PC-3 (cell line): ENCODE results near the gene TAOK2. TPM values are rescaled to one million over a fixed set of nuclear protein-coding genes. Genes with fewer than 3 reads are reported as not detected.

Experiments
- ATAC-seq: fragments of 200-7000 bp; cut with Tn5 transposase; 2 replicates; pipeline ENCODE4 v1.9.1; 2020; ENCODE audit warnings: mild to moderate bottlenecking, moderate library complexity
- Bru-seq: library from RNA; stranded (reverse); fragments of 400-500 nt; gene quantifications from one replicate; lab custom pipeline; 2021; lab: Mats Ljungman, UMichigan
- BruChase-seq, 2 experiments: library from RNA; stranded (reverse); fragments of 400-500 nt; gene quantifications; one replicate each; lab custom pipeline; 2021; lab: Mats Ljungman, UMichigan
- BruUV-seq: library from RNA; stranded (reverse); fragments of 400-500 nt; replicated peaks from 2 replicates; lab custom pipeline; 2021; lab: Mats Ljungman, UMichigan
- CTCF ChIA-PET: fragments of 300-600 bp; sonication (Branson Sonifier 250); formaldehyde crosslinking; loops from one replicate; lab custom pipeline; 2022; ENCODE audit warnings: antibody characterized with exemption; lab: Charles Lee
- POLR2A ChIA-PET: fragments of 300-600 bp; sonication (Branson Sonifier 250); formaldehyde crosslinking; loops from one replicate; lab custom pipeline; 2022; ENCODE audit warnings: antibody characterized with exemption; ENCODE audit not compliant: unreplicated experiment; lab: Charles Lee
- DNase-seq: peaks from one replicate; pipeline ENCODE4 v3.0.0-alpha.2; 2015
- H2AFZ ChIP-seq: fragments of 300-600 bp; sonication (generic); 2 replicates; pipeline ENCODE4 v1.6.0; 2016; ENCODE audit warnings: antibody characterized with exemption, low read length
- H3F3A ChIP-seq: fragments of 300-600 bp; sonication (generic); one replicate; pipeline ENCODE4 v1.6.0; 2017; ENCODE audit warnings: antibody characterized with exemption, low read length, control low read depth, mild to moderate bottlenecking; ENCODE audit not compliant: unreplicated experiment
- H3K27ac ChIP-seq: fragments of 300-600 bp; sonication (generic); 2 replicates; pipeline ENCODE4 v1.5.1; 2016; ENCODE audit warnings: mild to moderate bottlenecking, low read length
- H3K27me3 ChIP-seq: fragments of 300-600 bp; sonication (generic); 2 replicates; pipeline ENCODE4 v1.6.1; 2016; ENCODE audit warnings: low read length, mixed read lengths
- H3K36me3 ChIP-seq: fragments of 300-600 bp; sonication (generic); 2 replicates; pipeline ENCODE4 v1.6.1; 2016; ENCODE audit warnings: low read depth, mixed run types, low read length, mixed read lengths
- H3K4me1 ChIP-seq: fragments of 300-600 bp; sonication (generic); 2 replicates; pipeline ENCODE4 v1.5.1; 2016; ENCODE audit warnings: low read length; ENCODE audit not compliant: insufficient read depth
- H3K4me2 ChIP-seq: fragments of 300-600 bp; sonication (generic); 2 replicates; pipeline ENCODE4 v1.6.0; 2016; ENCODE audit warnings: low read length
- H3K4me3 ChIP-seq: fragments of 300-600 bp; sonication (generic); 2 replicates; pipeline ENCODE4 v1.5.1; 2016; ENCODE audit warnings: mild to moderate bottlenecking, low read length, mixed read lengths
- H3K79me2 ChIP-seq: fragments of 300-600 bp; sonication (generic); 2 replicates; pipeline ENCODE4 v1.6.1; 2017; ENCODE audit warnings: low read length, mixed read lengths
- H3K9ac ChIP-seq: fragments of 300-600 bp; sonication (generic); 2 replicates; pipeline ENCODE4 v1.6.0; 2016; ENCODE audit warnings: mild to moderate bottlenecking, low read length
- H3K9me2 ChIP-seq: fragments of 300-600 bp; sonication (generic); replicated peaks from 2 replicates; pipeline ENCODE4 v1.6.1; 2016; ENCODE audit warnings: mixed run types, low read length, mixed read lengths
- H3K9me3 ChIP-seq: fragments of 300-600 bp; sonication (generic); 2 replicates; pipeline ENCODE4 v1.6.1; 2016; ENCODE audit warnings: low read length, mixed read lengths
- H4K20me1 ChIP-seq: fragments of 300-600 bp; sonication (generic); 2 replicates; pipeline ENCODE4 v1.6.1; 2016; ENCODE audit warnings: low read length, mixed read lengths
- EZH2 ChIP-seq: fragments of 300-600 bp; sonication (generic); IDR thresholded peaks from one replicate; pipeline ENCODE4 v1.6.1; 2017; ENCODE audit warnings: antibody characterized with exemption, mild to moderate bottlenecking, low read length; ENCODE audit not compliant: unreplicated experiment
- EZH2phosphoT487 ChIP-seq: fragments of 300-600 bp; sonication (generic); IDR thresholded peaks from 2 replicates; pipeline ENCODE4 v1.6.1; 2018; ENCODE audit warnings: mild to moderate bottlenecking, antibody characterized with exemption, low read length, borderline replicate concordance
- intact Hi-C: fragments of 100-400 bp; cut with micrococcal nuclease; formaldehyde crosslinking; loops from 2 replicates; pipeline ENCODE4 v1.9.0; 2023
- long read RNA-seq: library from polyadenylated mRNA; unstranded; transcript quantifications from one replicate; pipeline ENCODE4 v2.0.0, GENCODE V29; 2021; ENCODE audit not compliant: unreplicated experiment
- total RNA-seq: library from RNA; depleted of rRNA; stranded (reverse); fragments of >200 nt; gene quantifications from 2 replicates; pipeline ENCODE4 v1.2.3, GENCODE V29; 2014; rRNA removed
- TF ChIP-seq, protein P1 (sequence below): fragments of 300-600 bp; sonication (generic); conservative IDR thresholded peaks from 2 replicates; pipeline ENCODE4 v1.5.1; 2017; ENCODE audit warnings: antibody characterized with exemption, low read depth, mild to moderate bottlenecking, low read length

TAOK2 gene
- total RNA-seq (34.1 and 47.4 TPM in 2 replicates), Bru-seq, nascent RNA (percentile 70 among the genes with signal in this experiment), BruChase-seq, experiment 1, labeled RNA remaining after a 6-hour chase (percentile 92 among the genes with signal in this experiment), BruChase-seq, experiment 2, labeled RNA remaining after a 2-hour chase (percentile 88 among the genes with signal in this experiment)
- long read RNA-seq, full-length matches to known transcripts = 12 of 74 reads
- long read RNA-seq, partial matches to known transcripts = 44 of 74 reads
- long read RNA-seq, other reads (novel, unspliced or antisense) = 18 of 74 reads

DNA sequence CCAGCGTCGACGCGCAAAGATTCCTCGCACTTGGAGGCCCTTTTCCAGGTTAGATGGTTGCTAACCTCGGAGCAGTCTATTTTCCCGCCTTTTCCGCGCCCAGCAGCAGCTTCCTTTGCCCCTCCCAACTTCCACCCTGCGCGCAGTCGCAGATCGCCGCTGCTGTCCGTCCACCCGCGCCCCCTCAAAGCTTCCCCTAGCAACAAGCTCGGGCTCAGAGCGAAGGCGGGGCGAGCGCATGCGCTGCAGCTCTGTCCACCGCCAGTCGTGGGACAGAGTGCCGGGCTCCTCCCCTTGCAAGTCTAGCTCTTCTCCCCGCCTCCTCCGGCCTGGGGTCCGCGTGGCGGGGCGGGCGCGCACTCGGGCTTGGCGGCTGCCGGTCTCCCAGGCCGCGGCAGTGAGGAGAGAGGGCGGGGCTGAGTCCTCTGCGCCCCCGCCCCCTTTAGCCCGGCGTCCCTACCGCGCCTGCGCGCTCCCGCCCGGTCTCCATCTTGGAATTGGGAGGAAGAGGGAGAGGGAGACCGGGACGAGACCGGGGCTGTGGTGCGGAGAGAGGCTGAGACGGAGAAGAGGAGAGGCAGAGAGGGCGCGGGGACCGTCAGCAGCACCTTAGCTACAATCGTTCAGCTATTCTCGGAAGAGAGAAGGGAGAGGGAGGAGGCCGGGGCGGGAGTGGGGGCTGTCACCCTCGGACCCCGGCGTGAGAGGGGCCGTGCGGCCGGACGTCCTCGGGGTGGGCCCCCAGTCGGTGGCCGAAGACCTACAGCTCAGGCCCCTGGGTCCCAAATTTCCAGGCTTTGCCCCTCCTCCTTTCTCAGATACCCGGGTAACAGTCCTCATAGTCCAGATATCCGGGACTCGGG, at the start of gene TAOK2:
Gene TAOK2 (plus strand): TSS at position 485 of the 863 bp plus-strand sequence. CDS start 3,905 bp downstream, outside the sequence.
- H3K4me3 ChIP-seq = peak within 1 kb of the TSS; percentile 98
- intact Hi-C loops = loop anchor here (5.0 kb wide), 1 partner anchor 46 kb away; the partner anchor contains the start of gene KCTD13
- H2AFZ ChIP-seq = peak within 1 kb of the TSS; percentile 74
- ATAC-seq (peak; percentile 99), DNase-seq (peak; percentile 95)
- H4K20me1 ChIP-seq = peaks cover 26% of the 10 kb centered on the region
- peaks cover 47% of the 10 kb centered on the region for H3K79me2 ChIP-seq
- H3K27ac ChIP-seq = peak within 1 kb of the TSS; percentile 37; the same call in 1 of the 2 replicates
- peak within 1 kb of the TSS; percentile 93 for H3K9ac ChIP-seq
- POLR2A ChIA-PET = interaction anchor here (0.6 to 0.9 kb wide), 5 partner anchors 29 to 162 kb away, joined by 3 to 6 read pairs (median 5); partner anchors contain the start of genes ALDOA, ASPHD1, KCTD13 and SEZ6L2
- no peaks in the 10 kb centered on the region for H3K9me2 ChIP-seq
- no peaks in the 10 kb centered on the region for H3K27me3 ChIP-seq
- TF ChIP-seq EZH2 (no peak), EZH2phosphoT487 (no peak)
- TF ChIP-seq, protein P1, sequence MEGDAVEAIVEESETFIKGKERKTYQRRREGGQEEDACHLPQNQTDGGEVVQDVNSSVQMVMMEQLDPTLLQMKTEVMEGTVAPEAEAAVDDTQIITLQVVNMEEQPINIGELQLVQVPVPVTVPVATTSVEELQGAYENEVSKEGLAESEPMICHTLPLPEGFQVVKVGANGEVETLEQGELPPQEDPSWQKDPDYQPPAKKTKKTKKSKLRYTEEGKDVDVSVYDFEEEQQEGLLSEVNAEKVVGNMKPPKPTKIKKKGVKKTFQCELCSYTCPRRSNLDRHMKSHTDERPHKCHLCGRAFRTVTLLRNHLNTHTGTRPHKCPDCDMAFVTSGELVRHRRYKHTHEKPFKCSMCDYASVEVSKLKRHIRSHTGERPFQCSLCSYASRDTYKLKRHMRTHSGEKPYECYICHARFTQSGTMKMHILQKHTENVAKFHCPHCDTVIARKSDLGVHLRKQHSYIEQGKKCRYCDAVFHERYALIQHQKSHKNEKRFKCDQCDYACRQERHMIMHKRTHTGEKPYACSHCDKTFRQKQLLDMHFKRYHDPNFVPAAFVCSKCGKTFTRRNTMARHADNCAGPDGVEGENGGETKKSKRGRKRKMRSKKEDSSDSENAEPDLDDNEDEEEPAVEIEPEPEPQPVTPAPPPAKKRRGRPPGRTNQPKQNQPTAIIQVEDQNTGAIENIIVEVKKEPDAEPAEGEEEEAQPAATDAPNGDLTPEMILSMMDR = no peak
- H3K4me2 ChIP-seq = peak within 1 kb of the TSS; percentile 98
- peaks cover 9% of the 10 kb centered on the region; the same call in 1 of the 2 replicates for H3K36me3 ChIP-seq
- CTCF ChIA-PET = interaction anchor here (0.5 to 0.8 kb wide), 2 partner anchors 11 to 273 kb away, joined by 5 read pairs; partner anchors contain the start of gene TMEM219
- peaks cover 22% of the 10 kb centered on the region for H3K4me1 ChIP-seq
- H3K9me3 ChIP-seq = no peaks in the 10 kb centered on the region
- BruUV-seq = TSS peak; percentile 59
- no peaks in the 10 kb centered on the region for H3F3A ChIP-seq

DNA sequence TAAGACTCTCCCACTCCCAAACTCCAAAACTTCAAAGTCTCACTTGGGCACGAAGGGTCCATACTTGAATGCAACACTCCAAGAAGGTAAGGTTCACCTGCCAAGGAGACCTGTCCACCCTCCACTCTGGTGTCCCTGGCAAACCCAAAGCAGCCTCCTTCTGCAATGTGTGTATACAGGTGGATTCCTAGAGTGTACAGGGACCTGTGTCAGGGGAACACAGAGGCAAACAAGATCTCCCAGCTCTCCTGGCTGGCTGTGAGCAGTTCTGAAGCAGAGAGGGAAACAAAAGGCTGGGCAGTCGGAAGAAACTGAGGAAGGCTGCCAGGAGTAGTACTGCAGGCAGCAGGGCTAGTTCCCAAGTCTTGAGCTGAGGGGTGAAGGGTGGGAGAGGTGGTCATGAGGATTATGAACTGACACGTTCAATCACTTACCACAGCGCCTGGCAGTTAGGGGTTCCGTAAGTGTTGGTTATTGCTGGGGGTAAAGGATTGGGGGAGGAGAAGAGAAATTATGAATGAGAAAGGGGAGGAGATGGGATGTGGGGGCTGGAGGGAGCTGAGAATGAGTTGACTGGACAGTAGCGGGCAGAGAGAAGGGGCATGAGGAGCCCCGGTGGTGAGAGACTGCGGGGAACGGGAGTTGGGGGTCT, 48.4 kb upstream of the TAOK2 start:
- Histone ChIP-seq H3K4me2 (peak overlapping the region; percentile 89), H3K27ac (no peak overlapping the region), H3K79me2 (peaks cover 38% of the 10 kb centered on the region), H3K36me3 (peaks cover 3% of the 10 kb centered on the region; the same call in 1 of the 2 replicates), H2AFZ (peak overlapping the region; percentile 88; the same call in 1 of the 2 replicates), H3K4me3 (peak overlapping the region; percentile 92), H3F3A (no peaks in the 10 kb centered on the region), H3K9me2 (no peaks in the 10 kb centered on the region), H3K9me3 (no peaks in the 10 kb centered on the region), H3K4me1 (peaks cover 15% of the 10 kb centered on the region; the same call in 1 of the 2 replicates), H3K27me3 (no peaks in the 10 kb centered on the region), H3K9ac (peak overlapping the region; percentile 91), H4K20me1 (no peaks in the 10 kb centered on the region)
- POLR2A ChIA-PET = interaction anchor here (0.5 to 0.6 kb wide), 2 partner anchors 11 to 98 kb away, joined by 3 to 5 read pairs; no protein-coding TSS in a partner anchor
- BruUV-seq = TSS peak; percentile 57
- 0 out of 2 replicates have a peak, but pooled peaks have one; percentile 13 for ATAC-seq
- intact Hi-C loops = loop anchor here (5.0 kb wide), 1 partner anchor 47 kb away; the partner anchor contains the start of gene TAOK2
- TF ChIP-seq EZH2 (no peak), EZH2phosphoT487 (no peak)
- TF ChIP-seq, protein P1 = no peak
- CTCF ChIA-PET = interaction anchor here (1.0 kb wide), 1 partner anchor 109 kb away, joined by 3 read pairs; the partner anchor contains the start of gene PAGR1
- no peak for DNase-seq
